Measurements from ENCODE around the gene SYNPO.

The SYNPO gene

GRCh38 chr5:150644058-150644457 lies 3.6 kb downstream of the SYNPO start:
- Histone ChIP-seq H3K27me3 (ENCODE audit: control insufficient read depth, low read length) (peaks cover 33% of the 10 kb centered on the region), H3K9me2 (replicated peaks; ENCODE audit: control insufficient read depth, low read length) (no peaks in the 10 kb centered on the region), H3K36me3 (ENCODE audit: control insufficient read depth, low read length) (no peaks in the 10 kb centered on the region), H3K4me1 (ENCODE audit: control insufficient read depth, low read length) (no peaks in the 10 kb centered on the region), H3K4me2 (ENCODE audit: low read length) (no peak overlapping the region), H3F3A (ENCODE audit: control insufficient read depth, insufficient read depth) (no peaks in the 10 kb centered on the region), H3K27ac (ENCODE audit: low read depth, low read length) (no peak overlapping the region), H4K20me1 (ENCODE audit: control insufficient read depth, insufficient read depth, low read depth, low read length) (no peaks in the 10 kb centered on the region), H3K79me2 (ENCODE audit: control insufficient read depth, low read length) (no peaks in the 10 kb centered on the region), H3K4me3 (ENCODE audit: low read length) (no peak overlapping the region), H3K9me3 (ENCODE audit: control insufficient read depth, insufficient read depth, low read length) (no peaks in the 10 kb centered on the region)
- TF ChIP-seq CTCF (IDR thresholded peaks at IDR 0.05; ENCODE audit: low read depth, low read length, poor library complexity, severe bottlenecking): no peak

- no peaks in the 10 kb centered on the region for H3K79me2 ChIP-seq (ENCODE audit: control insufficient read depth, low read length)
- H3K27ac ChIP-seq (ENCODE audit: low read depth, low read length): no peak overlapping the region
- TF ChIP-seq EZH2phosphoT487 (IDR thresholded peaks at IDR 0.05; ENCODE audit: borderline replicate concordance, low read length) (no peak), CTCF (IDR thresholded peaks at IDR 0.05; ENCODE audit: low read depth, low read length, poor library complexity, severe bottlenecking) (no peak)
- no peaks in the 10 kb centered on the region for H3F3A ChIP-seq (ENCODE audit: control insufficient read depth, insufficient read depth)
- no peaks in the 10 kb centered on the region for H3K4me1 ChIP-seq (ENCODE audit: control insufficient read depth, low read length)
- H3K9me3 ChIP-seq (ENCODE audit: control insufficient read depth, insufficient read depth, low read length): no peaks in the 10 kb centered on the region
- H3K36me3 ChIP-seq (ENCODE audit: control insufficient read depth, low read length): no peaks in the 10 kb centered on the region
- H4K20me1 ChIP-seq (ENCODE audit: control insufficient read depth, insufficient read depth, low read depth, low read length): no peaks in the 10 kb centered on the region
- H3K9me2 ChIP-seq (replicated peaks; ENCODE audit: control insufficient read depth, low read length): no peaks in the 10 kb centered on the region
- H3K4me3 ChIP-seq (ENCODE audit: low read length): no peak overlapping the region
- H3K27me3 ChIP-seq (ENCODE audit: control insufficient read depth, low read length): peaks cover 28% of the 10 kb centered on the region
- H3K4me2 ChIP-seq (ENCODE audit: low read length): no peak overlapping the region
Observed at GRCh38 chr5:150644514-150644913, 4.1 kb downstream of the SYNPO start.

GRCh38 chr5:150645070-150645700 lies 4.7 kb downstream of the SYNPO start:
- Histone ChIP-seq H3K27ac (ENCODE audit: low read depth, low read length) (no peak overlapping the region), H3F3A (ENCODE audit: control insufficient read depth, insufficient read depth) (no peaks in the 10 kb centered on the region), H3K4me3 (ENCODE audit: low read length) (no peak overlapping the region), H3K79me2 (ENCODE audit: control insufficient read depth, low read length) (no peaks in the 10 kb centered on the region), H3K36me3 (ENCODE audit: control insufficient read depth, low read length) (no peaks in the 10 kb centered on the region), H3K27me3 (ENCODE audit: control insufficient read depth, low read length) (peaks cover 27% of the 10 kb centered on the region), H3K4me1 (ENCODE audit: control insufficient read depth, low read length) (no peaks in the 10 kb centered on the region), H3K9me2 (replicated peaks; ENCODE audit: control insufficient read depth, low read length) (no peaks in the 10 kb centered on the region), H4K20me1 (ENCODE audit: control insufficient read depth, insufficient read depth, low read depth, low read length) (no peaks in the 10 kb centered on the region), H3K9me3 (ENCODE audit: control insufficient read depth, insufficient read depth, low read length) (no peaks in the 10 kb centered on the region), H3K4me2 (ENCODE audit: low read length) (no peak overlapping the region)
- no peak for TF ChIP-seq EZH2phosphoT487 (IDR thresholded peaks at IDR 0.05; ENCODE audit: borderline replicate concordance, low read length)
- no peak for TF ChIP-seq CTCF (IDR thresholded peaks at IDR 0.05; ENCODE audit: low read depth, low read length, poor library complexity, severe bottlenecking)

All from DOHH2 (cell line).